ENCODE data around the gene SUN1. TPM values are rescaled to one million over a fixed set of nuclear protein-coding genes. Genes with fewer than 3 reads are reported as not detected.

SUN1 gene
- total and polyA plus RNA-seq, 2 donors (not counting 3 experiments of a cell fraction or from before 2014, with no cell fraction given), result 158 to 410 TPM

DNA sequence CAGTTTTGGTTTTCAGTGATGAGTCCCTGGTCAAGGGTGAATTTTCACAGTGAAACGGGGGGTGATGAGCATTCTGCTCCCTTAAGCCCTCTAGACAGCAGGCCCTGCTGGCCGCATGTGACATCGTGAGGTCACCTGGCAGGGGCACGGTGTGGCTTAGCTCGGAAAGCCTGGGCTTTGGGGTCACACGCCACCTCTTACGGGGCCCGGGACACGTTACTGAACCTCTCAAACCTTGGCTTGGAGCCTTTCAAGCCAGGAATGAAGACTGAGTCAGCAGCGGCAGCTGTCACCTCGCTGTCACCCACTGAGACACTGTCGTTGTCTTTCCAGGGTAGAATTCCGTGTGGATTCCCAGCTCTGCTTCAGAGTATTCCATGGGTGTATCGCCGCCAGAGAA, 48.2 kb downstream of the SUN1 start:
- no peak overlapping the region for H3K4me2 ChIP-seq (ENCODE audit: insufficient read depth, low read length)
- H4K20me1 ChIP-seq (replicated peaks; ENCODE audit: control insufficient read depth, extremely low read depth, insufficient read depth, low read length), result no peaks in the 10 kb centered on the region
- H3K27ac ChIP-seq (ENCODE audit: insufficient read depth, low read depth, low read length), result no peak overlapping the region
- no peak overlapping the region for H3K4me3 ChIP-seq (replicated peaks in 1 of 3; ENCODE audit: insufficient read depth in 1 of 3, low read depth in 1 of 3, low read length in 3 of 3)
- H3K9ac ChIP-seq (replicated peaks; ENCODE audit: extremely low read depth, insufficient read depth, low read length), result no peak overlapping the region
- H2AFZ ChIP-seq (ENCODE audit: low read depth, low read length), result no peak overlapping the region
- POLR2A ChIA-PET, result no interaction called here
- H3K4me1 ChIP-seq (ENCODE audit: control insufficient read depth, extremely low read depth, insufficient read depth, low read length), result peaks cover 6% of the 10 kb centered on the region
- CTCF ChIA-PET, result no interaction called here
- no peaks in the 10 kb centered on the region for H3K9me3 ChIP-seq (replicated peaks; ENCODE audit: control insufficient read depth, insufficient read depth, low read length)
- no peaks in the 10 kb centered on the region for H3K27me3 ChIP-seq (ENCODE audit: control insufficient read depth in 2 of 2, insufficient read depth in 2 of 2, low read length in 2 of 2)
- peaks cover 0 to 2% of the 10 kb centered on the region in 2 experiments for H3K36me3 ChIP-seq (ENCODE audit: control insufficient read depth in 2 of 2, extremely low read depth in 1 of 2, insufficient read depth in 2 of 2, low read length in 2 of 2)
- DNase-seq (ENCODE audit: low read depth, low spot score), result no peak
- no peak for FAIRE-seq
- no peaks in the 10 kb centered on the region for H3K9me1 ChIP-seq (replicated peaks; ENCODE audit: control insufficient read depth, extremely low read depth, insufficient read depth, low read length)
- dilution Hi-C loops (cut with MboI; ENCODE audit: extremely low pct_ligation_motif_present, low sequenced_read_pairs), result no loop called here
- H3K79me2 ChIP-seq (ENCODE audit: control insufficient read depth, insufficient read depth, low read length), result peaks cover 82% of the 10 kb centered on the region
- intact Hi-C loops (cut with micrococcal nuclease), result no loop called here
- BruUV-seq (replicated peaks), result no TSS peak
- TF ChIP-seq CTCF (IDR thresholded peaks at IDR 0.05; ENCODE audit: extremely low read depth in 1 of 2, insufficient read depth in 1 of 2, low read depth in 1 of 2, low read length in 2 of 2) (no peak), JUN (IDR thresholded peaks at IDR 0.05; ENCODE audit: borderline replicate concordance, insufficient read depth, insufficient read length, low read depth) (no peak), MAX (IDR thresholded peaks at IDR 0.05; ENCODE audit: insufficient read depth, insufficient read length) (no peak)

GRCh38 chr7:881441-882234, 49.4 kb downstream of the SUN1 start:
- no peaks in the 10 kb centered on the region for H3K9me1 ChIP-seq (replicated peaks; ENCODE audit: control insufficient read depth, extremely low read depth, insufficient read depth, low read length)
- ChIA-PET CTCF (no interaction called here), POLR2A (no interaction called here)
- DNase-seq (ENCODE audit: low read depth, low spot score), result no peak
- H3K27ac ChIP-seq (ENCODE audit: insufficient read depth, low read depth, low read length), result no peak overlapping the region
- H3K4me3 ChIP-seq (replicated peaks in 1 of 3; ENCODE audit: insufficient read depth in 1 of 3, low read depth in 1 of 3, low read length in 3 of 3), result no peak overlapping the region
- intact Hi-C loops (cut with micrococcal nuclease) (no loop called here), dilution Hi-C loops (cut with MboI; ENCODE audit: extremely low pct_ligation_motif_present, low sequenced_read_pairs) (no loop called here)
- peaks cover 6% of the 10 kb centered on the region for H3K4me1 ChIP-seq (ENCODE audit: control insufficient read depth, extremely low read depth, insufficient read depth, low read length)
- H3K4me2 ChIP-seq (ENCODE audit: insufficient read depth, low read length), result no peak overlapping the region
- no peaks in the 10 kb centered on the region for H3K27me3 ChIP-seq (ENCODE audit: control insufficient read depth in 2 of 2, insufficient read depth in 2 of 2, low read length in 2 of 2)
- no peak for TF ChIP-seq GATA2 (IDR thresholded peaks at IDR 0.05; ENCODE audit: insufficient read depth, insufficient read length, low read depth, low read length)
- TF ChIP-seq MYC (IDR thresholded peaks at IDR 0.05; ENCODE audit: low read depth, low read length), result no peak
- no peak for TF ChIP-seq CTCF (IDR thresholded peaks at IDR 0.05; ENCODE audit: extremely low read depth in 1 of 2, insufficient read depth in 1 of 2, low read depth in 1 of 2, low read length in 2 of 2)
- no peak for TF ChIP-seq POLR2AphosphoS5 (IDR thresholded peaks at IDR 0.05; ENCODE audit: insufficient read depth, low read depth, low read length)
- H3K9me3 ChIP-seq (replicated peaks; ENCODE audit: control insufficient read depth, insufficient read depth, low read length), result no peaks in the 10 kb centered on the region
- no peak for FAIRE-seq
- no TSS peak for BruUV-seq (replicated peaks)
- H4K20me1 ChIP-seq (replicated peaks; ENCODE audit: control insufficient read depth, extremely low read depth, insufficient read depth, low read length), result no peaks in the 10 kb centered on the region
- no peak overlapping the region for H2AFZ ChIP-seq (ENCODE audit: low read depth, low read length)
- peaks cover 0 to 8% of the 10 kb centered on the region in 2 experiments for H3K36me3 ChIP-seq (ENCODE audit: control insufficient read depth in 2 of 2, extremely low read depth in 1 of 2, insufficient read depth in 2 of 2, low read length in 2 of 2)
- H3K9ac ChIP-seq (replicated peaks; ENCODE audit: extremely low read depth, insufficient read depth, low read length), result no peak overlapping the region
- peaks cover 88% of the 10 kb centered on the region for H3K79me2 ChIP-seq (ENCODE audit: control insufficient read depth, insufficient read depth, low read length)

Measured in endothelial cell of umbilical vein (primary cell).